DOHH2 (cell line): ENCODE data around the gene KCNC1.

ENCODE experiments used
- H3F3A ChIP-seq: fragments of 200-600 bp; sonication (generic), shearing (Covaris generic); 2 replicates; pipeline ENCODE4 v1.6.0; 2016; ENCODE audit warnings: antibody characterized with exemption, mild to moderate bottlenecking; ENCODE audit not compliant: control insufficient read depth, insufficient read depth
- H3K27ac ChIP-seq: fragments of 200-600 bp; sonication (generic); 2 replicates; pipeline ENCODE4 v1.5.1; 2014; ENCODE audit warnings: low read depth, mild to moderate bottlenecking, low read length, moderate library complexity
- H3K27me3 ChIP-seq: fragments of 200-600 bp; sonication (generic); 2 replicates; pipeline ENCODE4 v1.6.1; 2014; ENCODE audit warnings: mild to moderate bottlenecking, low read length, mixed read lengths; ENCODE audit not compliant: control insufficient read depth
- H3K36me3 ChIP-seq: fragments of 200-600 bp; sonication (generic); 2 replicates; pipeline ENCODE4 v1.6.1; 2014; ENCODE audit warnings: mild to moderate bottlenecking, low read length, moderate library complexity, mixed read lengths; ENCODE audit not compliant: control insufficient read depth
- H3K4me1 ChIP-seq: fragments of 200-600 bp; sonication (generic); 2 replicates; pipeline ENCODE4 v1.6.1; 2014; ENCODE audit warnings: mild to moderate bottlenecking, low read length, mixed read lengths; ENCODE audit not compliant: control insufficient read depth
- H3K4me2 ChIP-seq: fragments of 200-600 bp; sonication (generic); 2 replicates; pipeline ENCODE4 v1.6.0; 2014; ENCODE audit warnings: mild to moderate bottlenecking, low read length, moderate library complexity
- H3K4me3 ChIP-seq: fragments of 200-600 bp; sonication (generic); 2 replicates; pipeline ENCODE4 v1.5.1; 2014; ENCODE audit warnings: mild to moderate bottlenecking, low read length, mixed read lengths
- H3K79me2 ChIP-seq: fragments of 200-600 bp; sonication (generic); 2 replicates; pipeline ENCODE4 v1.6.1; 2014; ENCODE audit warnings: mild to moderate bottlenecking, low read length, mixed read lengths; ENCODE audit not compliant: control insufficient read depth
- H3K9me2 ChIP-seq: fragments of 200-600 bp; sonication (generic); replicated peaks from 2 replicates; pipeline ENCODE4 v1.6.1; 2014; ENCODE audit warnings: mild to moderate bottlenecking, low read length, mixed read lengths; ENCODE audit not compliant: control insufficient read depth
- H3K9me3 ChIP-seq: fragments of 200-600 bp; sonication (generic); 2 replicates; pipeline ENCODE4 v1.6.1; 2014; ENCODE audit warnings: antibody characterized with exemption, low read length, mixed read lengths; ENCODE audit not compliant: control insufficient read depth, insufficient read depth
- H4K20me1 ChIP-seq: fragments of 200-600 bp; sonication (generic); 2 replicates; pipeline ENCODE4 v1.6.0; 2014; ENCODE audit warnings: low read depth, mild to moderate bottlenecking, antibody characterized with exemption, low read length, moderate library complexity; ENCODE audit not compliant: control insufficient read depth, insufficient read depth
- CTCF ChIP-seq: fragments of 200-600 bp; sonication (generic); IDR thresholded peaks from one replicate; pipeline ENCODE4 v1.5.1; 2014; ENCODE audit warnings: antibody characterized with exemption, mild to moderate bottlenecking, low read depth, low read length; ENCODE audit not compliant: poor library complexity, severe bottlenecking
- EZH2phosphoT487 ChIP-seq: fragments of 200-600 bp; sonication (generic); IDR thresholded peaks from 2 replicates; pipeline ENCODE4 v1.6.1; 2017; ENCODE audit warnings: borderline replicate concordance, mild to moderate bottlenecking, antibody characterized with exemption, low read length, moderate library complexity, mixed read lengths

The KCNC1 gene

DNA sequence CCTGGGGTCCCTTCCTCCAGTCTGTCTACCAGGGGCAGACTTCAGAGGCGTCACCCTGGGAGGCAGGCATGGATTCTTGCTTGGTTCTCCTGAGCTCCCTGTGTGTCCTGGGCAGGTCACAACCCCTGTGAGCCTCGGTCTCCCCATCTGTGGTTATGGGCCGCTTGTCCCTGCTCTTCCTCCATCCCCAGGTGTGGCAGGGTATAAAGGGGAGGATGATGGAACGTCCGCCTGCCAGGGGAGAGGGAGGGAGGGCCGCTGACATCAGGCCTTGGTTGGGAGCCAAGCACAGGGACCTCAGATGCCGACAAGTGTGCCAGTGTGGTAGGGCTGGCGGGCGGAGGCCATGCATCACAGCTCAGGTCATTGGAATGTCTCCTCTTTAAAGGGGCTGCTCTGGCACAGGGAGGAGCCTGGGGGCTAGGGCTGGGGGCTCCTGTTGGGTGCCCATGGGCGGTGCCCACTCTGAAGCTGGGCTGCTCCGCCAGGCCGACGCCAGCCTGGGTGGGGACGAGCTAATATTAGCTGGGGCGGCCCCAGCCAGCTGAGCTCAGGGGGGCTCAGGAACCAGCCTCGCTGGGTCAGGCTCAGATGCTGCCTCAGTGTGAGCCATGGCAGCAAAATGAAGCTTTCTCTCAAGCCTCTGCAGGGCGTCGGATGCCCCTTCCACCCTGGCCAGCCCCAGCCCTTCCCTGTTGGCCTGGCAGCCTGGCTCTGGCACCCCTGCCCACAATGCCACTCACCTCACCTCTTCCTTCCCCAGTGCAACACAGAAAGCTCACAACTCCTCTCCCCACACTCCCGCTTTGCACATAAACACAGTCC, 12.8 kb downstream of the KCNC1 start:
- H3K36me3 ChIP-seq, result no peaks in the 10 kb centered on the region
- no peak overlapping the region for H3K4me2 ChIP-seq
- no peaks in the 10 kb centered on the region for H3F3A ChIP-seq
- no peaks in the 10 kb centered on the region for H3K9me2 ChIP-seq
- no peaks in the 10 kb centered on the region for H4K20me1 ChIP-seq
- TF ChIP-seq CTCF (no peak), EZH2phosphoT487 (no peak)
- no peak overlapping the region for H3K27ac ChIP-seq
- no peaks in the 10 kb centered on the region for H3K27me3 ChIP-seq
- H3K9me3 ChIP-seq, result no peaks in the 10 kb centered on the region
- no peak overlapping the region for H3K4me3 ChIP-seq
- H3K79me2 ChIP-seq, result no peaks in the 10 kb centered on the region
- H3K4me1 ChIP-seq, result no peaks in the 10 kb centered on the region

GRCh38 chr11:17748044-17748443, 13.5 kb downstream of the KCNC1 start:
- Histone ChIP-seq H3K4me2 (no peak overlapping the region), H3K4me3 (no peak overlapping the region), H3K79me2 (no peaks in the 10 kb centered on the region), H3K27me3 (no peaks in the 10 kb centered on the region), H3K36me3 (no peaks in the 10 kb centered on the region), H3K4me1 (no peaks in the 10 kb centered on the region), H3K9me2 (no peaks in the 10 kb centered on the region), H3K9me3 (no peaks in the 10 kb centered on the region), H3F3A (no peaks in the 10 kb centered on the region), H4K20me1 (no peaks in the 10 kb centered on the region), H3K27ac (no peak overlapping the region)
- no peak for TF ChIP-seq CTCF

- TF ChIP-seq EZH2phosphoT487, result no peak
- TF ChIP-seq CTCF, result no peak
- H3K27me3 ChIP-seq, result no peaks in the 10 kb centered on the region
- H3K4me3 ChIP-seq, result no peak overlapping the region
- no peak overlapping the region for H3K27ac ChIP-seq
- H3K79me2 ChIP-seq, result no peaks in the 10 kb centered on the region
- no peaks in the 10 kb centered on the region for H3K4me1 ChIP-seq
- no peak overlapping the region for H3K4me2 ChIP-seq
- H3K9me3 ChIP-seq, result no peaks in the 10 kb centered on the region
- H3K36me3 ChIP-seq, result no peaks in the 10 kb centered on the region
- no peaks in the 10 kb centered on the region for H3F3A ChIP-seq
- H4K20me1 ChIP-seq, result no peaks in the 10 kb centered on the region
- no peaks in the 10 kb centered on the region for H3K9me2 ChIP-seq
Measured at GRCh38 chr11:17748761-17749721, 14.5 kb downstream of the KCNC1 start.
